Islet of Langerhans (tissue), 1 donor: ENCODE measurements around the gene CCDC106.

Experiments
- FAIRE-seq: peaks from one replicate; lab custom pipeline; 2011; peaks lifted over from hg19 to GRCh38; lab: Jason Lieb, UNC

CCDC106 gene

DNA sequence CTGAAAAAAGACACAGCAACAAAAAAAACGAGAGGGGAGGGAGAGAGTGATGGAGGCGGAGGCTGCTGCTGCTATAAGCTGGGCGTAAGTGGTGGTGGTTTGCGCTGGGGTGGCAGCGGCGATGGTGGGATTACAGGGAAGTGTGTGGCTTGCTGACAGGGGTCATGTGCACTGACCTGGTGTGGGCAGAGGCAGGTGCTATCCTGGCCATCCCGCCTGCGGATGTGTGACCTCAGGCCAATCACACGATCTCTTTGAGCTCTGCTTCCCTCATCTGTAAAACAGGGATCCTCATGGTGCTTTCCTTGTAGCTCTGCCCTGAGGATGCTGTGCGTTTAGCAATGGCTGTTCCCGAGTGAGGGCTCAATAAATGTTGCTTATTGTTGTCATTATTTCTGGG is 10.5 kb upstream of the CCDC106 start:
- FAIRE-seq, result no peak

DNA sequence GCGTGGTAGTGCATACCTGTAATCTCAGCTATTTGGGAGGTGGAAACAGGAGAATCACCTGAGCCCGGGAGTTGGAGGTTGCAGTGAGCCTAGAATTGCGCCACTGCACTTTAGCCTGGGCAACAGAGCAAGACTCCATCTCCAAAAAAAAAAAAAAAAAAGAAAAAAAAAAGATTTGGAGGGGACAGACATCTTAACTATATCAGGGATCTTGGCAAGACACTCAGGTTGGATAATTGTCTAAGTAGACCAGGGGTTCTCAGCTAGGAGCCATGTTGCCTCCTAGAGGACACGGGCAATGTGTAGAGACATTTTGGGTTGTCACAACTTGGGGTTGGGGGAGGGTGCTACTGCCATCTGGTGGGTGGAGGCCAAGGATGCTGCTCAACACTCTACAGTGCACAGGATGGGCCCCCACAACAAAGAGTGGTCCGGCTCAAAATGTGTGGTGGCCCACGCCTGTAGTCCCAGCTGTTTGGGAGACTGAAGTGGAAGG is 9.1 kb upstream of the CCDC106 start:
- no peak for FAIRE-seq

DNA sequence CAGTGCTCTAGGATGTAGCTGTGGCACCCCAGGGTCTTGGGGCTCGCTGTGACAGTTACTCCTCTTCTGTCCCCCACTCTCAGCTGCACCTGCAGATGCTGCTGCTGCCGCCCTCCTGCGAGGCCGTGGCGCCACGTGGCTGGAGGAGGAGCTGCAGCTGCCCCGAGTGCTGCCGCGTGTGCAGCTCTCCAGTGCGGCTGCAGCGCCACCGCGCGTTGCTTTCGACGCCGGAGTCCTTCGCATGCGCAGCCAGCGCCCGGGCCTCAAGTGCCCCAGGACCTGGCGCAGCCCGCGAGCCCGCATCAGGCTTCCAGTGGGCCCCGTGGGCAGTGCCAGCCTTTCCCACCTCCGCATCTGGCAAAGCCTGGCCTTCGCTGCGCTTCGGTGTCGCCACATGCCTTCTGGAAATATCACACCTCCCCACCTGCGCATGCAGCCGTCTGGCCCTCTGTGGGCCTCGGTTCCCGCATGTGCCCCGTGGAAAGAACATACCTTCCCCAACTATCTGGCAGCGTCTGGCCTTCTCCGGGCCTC is 7.9 kb upstream of the CCDC106 start:
- no peak for FAIRE-seq

DNA sequence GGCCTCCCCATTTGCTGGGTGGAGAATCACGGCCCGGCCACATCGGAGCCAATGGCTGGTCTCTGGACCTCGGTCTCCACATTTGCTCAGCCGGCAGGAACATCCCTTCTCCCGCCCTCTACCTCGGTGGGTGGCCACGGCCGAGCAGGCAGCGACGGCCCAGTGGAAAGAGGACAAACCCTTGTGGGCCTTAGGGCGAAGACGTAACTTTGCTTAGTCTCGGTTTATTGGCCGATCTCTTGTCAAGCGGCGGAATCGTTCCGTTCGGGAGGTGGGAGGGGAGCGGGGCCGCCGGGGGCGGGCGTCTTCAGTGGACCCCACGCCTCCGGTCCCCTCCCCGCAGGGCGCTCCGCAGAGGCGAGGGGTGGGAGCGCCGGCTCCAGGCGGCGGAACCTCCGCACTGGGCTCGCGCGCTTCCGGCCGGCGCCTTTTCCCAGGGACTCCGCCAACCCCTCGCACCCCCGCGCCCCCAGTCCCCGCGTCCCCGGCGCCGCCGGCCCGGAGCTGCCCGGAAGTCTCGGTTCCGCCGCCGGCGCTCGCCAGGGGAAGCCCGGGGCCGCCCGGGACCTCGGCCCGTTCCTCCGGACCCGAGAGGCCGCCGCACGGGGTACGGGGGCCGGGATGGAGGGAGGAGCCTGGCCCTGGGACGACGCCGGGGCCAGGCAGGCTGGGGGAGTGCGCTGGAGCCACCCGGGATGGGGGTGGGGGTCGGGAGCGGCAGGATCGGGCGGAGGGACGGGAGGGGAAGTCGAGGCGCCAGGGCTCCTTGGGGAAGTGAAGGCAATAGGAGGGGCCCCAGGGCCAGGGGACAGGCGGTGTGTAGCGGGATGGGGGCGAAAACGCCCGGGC is 7.2 kb upstream of the CCDC106 start, which contains the start of gene ZNF580:
TSS of gene ZNF580 (plus strand) at position 426 of the 849 bp plus-strand sequence. CDS start 1,507 bp downstream, outside the sequence.
- no peak for FAIRE-seq

DNA sequence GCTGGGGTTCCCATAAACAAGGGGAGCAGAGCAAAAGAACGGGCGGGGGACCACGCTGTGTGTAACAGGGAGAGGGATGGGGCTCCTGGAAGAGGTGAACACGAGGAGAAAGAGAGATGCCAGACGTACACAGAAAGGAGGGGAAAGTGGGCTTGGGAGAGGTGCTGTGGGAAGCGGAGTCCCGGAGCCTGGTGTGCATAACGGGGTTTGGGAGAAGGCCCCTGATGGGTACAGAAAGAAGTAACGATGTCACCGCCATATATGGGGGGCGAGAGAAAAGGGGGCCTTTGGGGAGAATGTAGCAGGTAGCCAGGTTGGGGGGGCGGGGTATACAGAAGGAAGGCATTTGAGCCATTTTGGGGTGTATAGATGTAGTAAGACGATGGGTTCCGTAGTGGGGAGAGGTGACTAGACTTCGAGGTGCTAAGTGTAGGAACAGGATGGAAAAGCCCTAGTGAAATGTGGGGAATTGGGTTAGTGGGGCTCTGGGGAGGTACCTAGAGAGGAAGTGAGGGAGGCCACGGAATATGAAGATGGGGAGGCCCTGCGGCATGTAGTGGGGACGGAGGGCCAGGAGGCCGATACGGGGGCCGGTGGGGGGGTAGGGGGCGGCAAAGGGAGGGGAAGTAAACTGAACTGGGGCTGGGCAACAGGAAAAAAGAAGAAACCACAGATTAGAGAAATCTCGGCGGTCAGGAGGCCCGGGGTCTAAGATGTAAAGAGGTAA is 6.4 kb upstream of the CCDC106 start:
- FAIRE-seq, result no peak

DNA sequence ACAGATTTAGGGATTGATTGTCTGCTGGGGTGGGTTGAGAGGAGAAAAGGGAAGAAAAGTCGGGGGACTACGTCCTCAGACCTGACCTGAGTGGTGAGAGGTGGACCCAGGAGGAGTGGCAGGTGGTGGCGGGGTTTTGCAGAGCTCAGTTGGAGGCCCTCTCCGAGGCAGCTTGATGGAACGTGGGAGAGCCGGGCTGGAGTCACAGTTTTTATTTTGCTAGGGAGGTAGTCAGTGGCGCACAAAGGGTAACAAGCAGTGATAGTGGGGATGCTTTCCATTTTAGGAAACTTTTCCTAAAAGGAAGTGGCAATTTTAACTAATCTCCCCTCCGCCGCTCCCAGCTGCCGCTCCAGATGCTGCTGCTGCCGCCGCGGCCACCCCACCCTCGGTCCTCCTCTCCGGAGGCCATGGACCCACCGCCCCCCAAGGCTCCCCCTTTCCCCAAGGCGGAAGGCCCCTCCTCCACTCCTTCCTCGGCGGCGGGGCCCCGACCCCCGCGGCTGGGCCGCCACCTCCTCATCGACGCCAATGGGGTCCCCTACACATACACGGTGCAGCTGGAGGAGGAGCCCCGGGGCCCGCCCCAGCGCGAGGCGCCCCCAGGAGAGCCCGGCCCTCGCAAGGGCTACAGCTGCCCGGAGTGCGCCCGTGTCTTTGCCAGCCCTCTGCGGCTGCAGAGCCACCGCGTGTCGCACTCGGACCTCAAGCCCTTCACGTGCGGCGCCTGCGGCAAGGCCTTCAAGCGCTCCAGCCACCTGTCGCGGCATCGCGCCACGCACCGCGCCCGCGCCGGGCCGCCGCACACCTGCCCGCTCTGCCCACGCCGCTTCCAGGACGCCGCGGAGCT is 5.6 kb upstream of the CCDC106 start:
- FAIRE-seq, result no peak

DNA sequence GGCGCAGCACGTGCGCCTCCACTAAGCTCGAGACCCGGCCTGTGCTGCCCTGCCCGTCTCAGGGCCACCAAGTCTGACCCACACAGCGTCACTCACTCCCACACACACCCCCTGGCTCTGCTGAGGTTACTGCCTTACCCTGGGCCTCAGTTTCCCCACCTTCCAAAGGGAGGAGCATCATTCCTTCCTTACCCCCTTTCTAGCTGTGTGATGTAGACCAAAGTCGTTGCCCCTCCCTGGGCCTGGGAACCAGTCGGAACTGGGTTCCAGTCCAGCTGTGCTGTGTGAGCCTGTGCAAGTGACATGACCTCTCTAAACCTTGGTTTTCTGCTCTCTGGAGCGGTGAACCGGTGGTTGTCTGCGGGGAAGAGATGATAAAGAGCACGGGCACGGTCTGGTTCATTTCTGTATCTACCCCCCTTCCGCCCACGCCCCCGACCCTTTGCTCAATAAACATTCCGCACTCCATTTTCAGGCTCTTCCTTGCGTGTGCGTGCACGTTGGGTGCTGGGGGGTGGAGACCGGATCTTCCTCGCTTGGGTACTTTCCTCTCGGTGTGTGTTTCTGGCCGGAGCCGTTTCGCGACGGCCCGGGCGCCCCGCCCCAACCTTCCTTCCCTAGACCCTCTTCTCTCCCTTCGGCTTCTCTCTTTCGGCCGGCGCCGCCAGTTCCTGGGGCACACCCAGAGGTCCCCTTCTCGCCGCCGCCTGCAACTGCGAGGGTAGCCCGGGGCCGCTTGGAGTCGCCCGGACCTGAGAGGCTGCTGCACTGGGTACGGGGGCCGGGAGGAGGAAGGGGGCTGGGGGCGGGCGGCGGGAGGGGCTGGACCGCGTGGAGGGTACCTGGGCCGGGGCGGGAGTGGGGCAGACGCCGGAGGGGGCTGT is 4.8 kb upstream of the CCDC106 start, which contains the start of gene ZNF581:
TSS of gene ZNF581 (plus strand) at position 647 of the 884 bp plus-strand sequence. CDS start 923 bp downstream, outside the sequence.
- no peak for FAIRE-seq

DNA sequence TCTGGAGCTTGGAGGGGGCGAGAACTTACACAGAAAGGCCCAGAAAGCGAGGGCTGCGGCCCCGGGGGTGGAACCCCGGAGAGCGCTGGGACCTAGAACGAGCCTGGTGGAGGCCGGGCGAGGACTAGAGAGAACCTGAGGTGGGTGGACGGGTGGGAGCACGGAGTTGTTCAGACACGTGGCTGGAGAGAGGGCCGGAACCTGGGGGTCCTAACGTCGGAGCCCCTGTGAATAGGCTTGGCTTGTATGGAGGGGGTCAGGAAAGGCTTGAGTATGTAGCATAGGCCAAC is 4.2 kb upstream of the CCDC106 start:
- FAIRE-seq, result no peak

DNA sequence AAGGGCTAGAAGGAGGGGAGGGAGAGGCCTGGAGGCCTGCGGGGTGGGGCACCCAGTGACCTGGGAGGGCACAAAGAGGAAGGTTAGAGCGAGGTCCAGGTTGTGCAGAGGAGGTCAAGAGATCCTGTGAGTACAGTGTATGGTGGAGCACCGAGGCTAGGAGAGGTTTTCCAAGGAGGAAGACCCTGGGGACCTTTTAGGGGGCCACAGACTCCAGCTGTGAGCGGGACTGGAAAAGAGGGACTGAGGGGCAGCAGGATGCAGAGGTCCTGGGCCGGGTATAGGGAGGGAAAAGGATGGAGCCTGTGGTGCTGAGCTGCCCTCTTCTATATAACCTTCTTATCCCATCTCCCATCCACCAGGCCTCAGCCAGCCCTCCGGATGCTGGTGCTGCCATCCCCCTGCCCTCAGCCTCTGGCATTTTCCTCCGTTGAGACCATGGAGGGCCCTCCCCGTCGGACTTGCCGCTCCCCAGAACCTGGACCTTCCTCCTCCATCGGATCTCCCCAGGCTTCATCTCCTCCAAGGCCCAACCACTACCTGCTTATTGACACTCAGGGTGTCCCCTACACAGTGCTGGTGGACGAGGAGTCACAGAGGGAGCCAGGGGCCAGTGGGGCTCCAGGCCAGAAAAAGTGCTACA is 3.7 kb upstream of the CCDC106 start:
- FAIRE-seq, result no peak

DNA sequence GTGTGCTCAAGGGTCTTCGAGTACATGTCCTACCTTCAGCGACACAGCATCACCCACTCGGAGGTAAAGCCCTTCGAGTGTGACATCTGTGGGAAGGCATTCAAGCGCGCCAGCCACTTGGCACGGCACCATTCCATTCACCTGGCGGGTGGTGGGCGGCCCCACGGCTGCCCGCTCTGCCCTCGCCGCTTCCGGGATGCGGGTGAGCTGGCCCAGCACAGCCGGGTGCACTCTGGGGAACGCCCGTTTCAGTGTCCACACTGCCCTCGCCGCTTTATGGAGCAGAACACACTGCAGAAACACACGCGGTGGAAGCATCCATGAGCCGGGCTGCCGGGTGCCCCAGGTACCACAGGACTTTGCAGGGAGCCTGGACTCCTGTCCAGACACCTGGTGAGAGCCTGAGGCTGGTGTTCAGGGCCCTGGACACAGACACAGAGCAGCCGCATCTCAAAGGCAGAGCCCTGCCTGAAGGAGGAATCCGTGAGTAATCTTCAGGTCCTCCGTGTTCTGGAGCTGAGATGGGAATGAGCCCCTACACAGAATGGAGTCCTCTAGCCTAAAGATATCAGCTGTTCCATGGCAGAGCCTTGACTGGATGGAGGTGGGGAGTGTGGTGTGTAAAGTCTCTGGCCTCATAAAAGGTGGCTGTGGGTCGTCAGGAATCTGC is 3.0 kb upstream of the CCDC106 start:
- FAIRE-seq, result no peak

DNA sequence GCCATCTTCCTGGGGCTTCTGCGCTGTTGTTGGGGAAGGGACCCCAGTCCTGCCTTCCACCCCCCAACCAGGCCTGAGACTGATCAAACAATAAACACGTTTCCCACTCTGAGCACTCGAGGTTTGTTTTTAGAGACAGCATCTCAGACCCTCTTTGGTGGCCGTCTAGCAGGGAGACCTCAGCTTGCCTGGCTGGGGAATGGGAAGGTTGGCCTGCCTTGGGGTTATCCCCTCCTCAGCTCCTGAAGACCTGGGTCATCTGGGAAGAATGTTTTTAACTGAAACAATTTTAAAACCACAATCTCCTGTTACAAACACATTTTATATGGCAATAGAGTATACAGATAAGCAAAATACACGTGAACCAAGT is 2.5 kb upstream of the CCDC106 start:
- FAIRE-seq, result no peak

DNA sequence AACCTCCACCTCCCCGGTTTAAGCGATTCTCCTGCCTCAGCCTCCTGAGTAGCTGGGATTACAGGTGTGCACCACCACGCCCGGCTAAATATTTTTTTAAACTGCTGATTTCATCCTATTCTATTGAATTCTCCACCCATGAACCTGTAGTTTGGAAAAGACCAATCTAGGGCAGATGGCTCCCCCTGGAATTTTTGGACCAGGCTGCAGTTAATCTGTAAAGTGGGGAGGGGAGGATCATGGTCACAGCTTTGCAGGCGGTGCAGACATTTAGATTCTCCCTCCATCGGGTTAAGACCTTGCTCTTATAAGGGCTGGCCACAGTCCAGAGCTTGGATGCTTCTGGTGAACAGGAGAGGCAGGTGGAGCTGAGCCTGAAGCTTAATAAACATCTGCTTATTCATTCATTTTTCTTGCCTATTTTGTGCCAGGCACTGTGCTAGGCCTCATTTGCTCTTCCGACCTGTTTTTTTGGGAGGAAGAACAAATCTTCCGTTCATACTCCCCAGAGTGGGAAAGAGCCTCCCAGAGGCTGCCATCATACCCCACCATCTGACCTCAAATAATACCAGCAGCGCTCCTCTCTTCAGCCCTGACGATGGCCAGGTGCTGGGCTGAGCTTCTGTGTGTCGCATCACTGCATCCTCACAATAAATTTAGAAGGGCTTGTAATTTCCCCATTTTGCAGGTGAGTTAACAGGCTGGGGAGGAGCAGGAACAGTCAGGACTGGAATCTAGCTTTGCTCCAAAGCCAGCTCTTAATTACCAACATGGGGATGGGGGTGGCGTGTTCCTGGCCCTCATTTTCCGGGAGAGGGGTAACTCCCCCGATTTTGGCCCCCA is 902 bp upstream of the CCDC106 start:
- no peak for FAIRE-seq

DNA sequence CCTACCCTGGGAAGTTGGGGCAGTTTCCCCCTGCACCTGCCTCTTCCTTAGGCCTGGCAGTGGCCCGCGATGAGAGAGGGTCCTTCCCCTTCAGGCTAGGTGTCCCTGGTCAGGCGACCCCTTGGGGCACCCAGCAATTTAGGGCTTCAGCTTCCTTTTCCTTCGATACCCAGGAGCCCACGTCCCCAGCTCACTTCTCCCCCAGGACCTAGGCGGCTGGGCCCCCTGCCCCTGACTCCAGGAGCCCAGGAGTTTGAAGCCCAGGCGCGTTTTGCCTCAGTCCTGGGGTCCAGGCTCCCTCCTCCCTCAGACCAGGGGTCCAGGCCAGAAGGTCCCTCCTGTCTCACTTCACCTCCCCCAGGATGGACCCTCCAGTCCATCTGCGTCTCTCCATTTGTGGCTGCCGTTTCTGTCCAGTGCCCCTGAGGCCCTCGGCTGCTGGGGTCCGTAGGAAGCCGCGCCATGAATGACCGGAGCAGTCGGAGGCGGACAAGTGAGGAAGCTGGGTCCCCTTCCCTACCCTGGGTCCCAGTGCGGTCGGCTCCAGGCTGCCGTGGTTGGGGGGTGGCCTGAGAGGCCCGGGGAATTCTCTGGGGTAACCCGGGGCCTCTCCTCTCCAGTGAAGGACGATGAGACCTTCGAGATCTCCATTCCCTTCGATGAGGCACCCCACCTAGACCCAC is 714 bp downstream of the CCDC106 start:
- FAIRE-seq, result no peak

DNA sequence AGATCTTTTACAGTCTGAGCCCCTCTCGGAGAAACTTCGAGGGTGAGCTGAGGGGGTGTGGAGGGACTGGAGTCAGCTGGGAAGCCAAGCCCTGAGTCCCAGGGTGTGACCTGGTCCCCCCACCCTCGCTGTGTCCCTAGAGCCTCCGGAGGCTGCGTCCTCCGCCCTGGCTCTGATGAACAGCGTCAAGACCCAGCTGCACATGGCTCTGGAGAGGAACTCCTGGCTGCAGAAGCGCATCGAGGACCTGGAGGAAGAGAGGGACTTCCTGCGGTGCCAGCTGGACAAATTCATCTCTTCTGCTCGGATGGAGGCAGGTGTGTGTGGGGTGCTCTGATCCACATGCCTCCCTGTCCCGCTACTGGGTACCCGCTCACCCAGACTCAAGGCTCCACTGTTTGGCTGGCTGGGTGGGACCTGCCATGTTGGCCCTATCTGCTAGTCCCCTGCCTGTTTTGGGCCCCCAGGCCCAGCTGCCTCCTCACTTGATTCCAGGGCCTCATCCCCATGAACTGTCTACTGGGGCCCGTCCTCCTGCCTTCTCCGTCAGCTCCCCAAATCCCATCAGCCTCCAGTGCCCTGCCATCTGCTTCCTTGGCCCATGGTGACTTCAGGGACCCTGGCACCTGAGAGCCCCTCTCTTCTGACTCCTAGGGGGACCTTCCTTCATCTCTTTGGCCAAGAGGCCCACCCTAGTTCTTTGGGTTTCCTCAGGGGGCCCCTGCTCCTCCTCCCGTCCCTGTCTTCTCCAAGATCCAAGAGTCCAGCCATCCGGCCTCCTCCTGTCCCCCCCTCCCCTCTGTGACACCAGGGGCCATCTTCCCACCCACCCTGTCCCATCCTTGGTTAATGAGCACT is 1.5 kb downstream of the CCDC106 start:
- FAIRE-seq, result no peak

DNA sequence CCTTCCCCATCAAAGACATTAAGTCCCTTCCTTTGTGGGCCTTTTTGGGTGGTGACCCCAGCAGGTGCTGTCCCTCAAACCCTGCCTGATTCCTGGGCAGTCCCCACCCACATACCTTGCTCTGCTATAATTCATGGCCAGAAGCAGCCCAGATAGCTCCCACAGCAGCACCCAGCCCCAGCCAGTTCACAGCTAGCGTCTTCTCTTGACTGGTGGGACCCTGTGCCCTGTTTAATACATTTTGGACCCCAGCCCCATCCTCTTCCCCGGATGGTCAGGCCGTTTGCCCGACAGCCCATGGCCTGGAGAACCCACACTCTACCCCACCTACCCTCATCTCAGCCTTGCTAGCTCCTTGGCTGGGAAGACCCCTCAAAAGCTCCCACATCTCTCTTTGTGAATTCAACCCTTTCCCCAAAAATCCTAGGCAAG is 2.1 kb downstream of the CCDC106 start:
- no peak for FAIRE-seq

DNA sequence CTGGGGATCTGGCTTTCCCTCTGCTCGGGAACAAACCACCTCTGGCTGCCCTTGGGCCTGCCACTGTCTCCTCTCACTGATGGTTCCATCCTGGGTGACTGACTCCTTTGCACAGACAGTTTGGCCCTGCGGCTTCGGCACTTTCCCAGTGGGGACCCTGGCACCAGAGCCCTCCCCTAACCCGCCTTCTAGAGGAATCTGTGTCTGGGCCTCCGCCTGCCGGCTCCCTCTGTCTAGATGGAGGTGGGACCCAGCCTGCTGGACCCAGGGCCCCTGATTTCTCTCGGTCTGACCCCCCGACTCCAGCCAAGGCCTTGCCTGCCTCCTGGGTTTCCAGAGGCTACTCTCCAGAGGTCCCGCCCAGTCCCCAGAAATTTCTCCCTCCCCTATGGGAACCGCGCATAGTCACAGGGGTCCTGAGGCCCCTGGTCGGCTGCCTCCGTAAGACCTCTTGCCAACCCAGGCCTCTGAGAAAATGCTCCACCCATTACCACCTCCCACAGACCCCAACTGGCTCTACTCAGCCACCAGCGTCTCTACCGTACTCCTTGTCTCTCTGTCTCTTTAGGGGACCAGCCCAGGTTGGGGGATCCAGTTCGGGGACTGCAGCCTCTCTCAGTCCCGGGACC is 2.7 kb downstream of the CCDC106 start:
- FAIRE-seq, result no peak

DNA sequence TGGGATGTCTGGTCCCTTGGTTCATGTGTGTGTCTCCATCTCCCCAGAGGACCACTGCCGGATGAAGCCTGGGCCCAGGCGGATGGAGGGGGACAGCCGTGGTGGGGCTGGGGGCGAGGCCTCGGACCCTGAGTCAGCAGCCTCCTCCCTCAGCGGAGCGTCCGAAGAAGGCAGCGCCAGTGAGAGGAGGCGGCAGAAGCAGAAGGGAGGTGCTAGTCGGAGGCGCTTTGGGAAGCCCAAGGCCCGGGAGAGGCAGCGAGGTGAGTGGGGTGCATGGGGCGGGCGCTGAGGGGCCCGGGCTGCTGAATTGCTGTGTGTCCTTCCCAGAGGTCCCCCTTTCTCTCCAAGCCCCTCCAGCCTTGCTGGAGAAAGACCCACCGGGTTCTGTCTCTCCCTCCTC is 3.2 kb downstream of the CCDC106 start:
- no peak for FAIRE-seq
